HCT116 (cell line): ENCODE measurements around the gene TM9SF1. TPM values are rescaled to one million over a fixed set of nuclear protein-coding genes. Genes with fewer than 3 reads are reported as not detected.

ENCODE experiments used
- ATAC-seq: fragments of 200-7000 bp; cut with Tn5 transposase; 2 replicates; pipeline ENCODE4 v1.9.1; 2020; ENCODE audit warnings: mild to moderate bottlenecking, moderate library complexity
- BruUV-seq: library from RNA; stranded (reverse); fragments of 400-500 nt; replicated peaks from 2 replicates; lab custom pipeline; 2021; lab: Mats Ljungman, UMichigan
- CTCF ChIA-PET: fragments of 300-600 bp; sonication (Branson Sonifier 250); formaldehyde crosslinking; loops from one replicate; lab custom pipeline; 2021; ENCODE audit warnings: antibody characterized with exemption; lab: Charles Lee
- POLR2A ChIA-PET: fragments of 300-600, 350-600 bp; sonication (Branson Sonifier 250); formaldehyde crosslinking; loops from one replicate; lab custom pipeline; 2021; ENCODE audit warnings: antibody characterized with exemption; lab: Charles Lee
- RAD21 ChIA-PET, 2 experiments: fragments of 300-600 bp; sonication (Branson Sonifier 250); formaldehyde crosslinking; loops; one replicate each; lab custom pipeline; 2023; ENCODE audit warnings: low total read pairs in 2 of 2; ENCODE audit not compliant: uncharacterized antibody in 2 of 2, unreplicated experiment in 2 of 2, low non-redundant PET in 1 of 2; lab: Charles Lee
- DNase-seq: peaks from one replicate; pipeline ENCODE4 v3.0.0-alpha.2; 2010; ENCODE audit warnings: low read depth, low spot score
- H2AFZ ChIP-seq: fragments of 200-600 bp; shearing (Covaris generic), sonication (generic); 2 replicates; pipeline ENCODE4 v1.6.1; 2017; ENCODE audit warnings: low read depth, mixed run types, mixed read lengths, antibody characterized with exemption, low read length; ENCODE audit not compliant: poor library complexity, severe bottlenecking
- H3K27ac ChIP-seq: 2 replicates; pipeline ENCODE4 v1.5.1; 2012; ENCODE audit warnings: low read depth, low read length
- H3K27me3 ChIP-seq: fragments of 200-600 bp; sonication (generic); 2 replicates; pipeline ENCODE4 v1.6.1; 2016; ENCODE audit warnings: mixed run types, low read length, mixed read lengths; ENCODE audit not compliant: insufficient read depth
- H3K36me3 ChIP-seq, 2 experiments: fragments of 200-500 bp in 1 of 2; fragments of 200-600 bp in 1 of 2; sonication (Bioruptor generic) in 1 of 2; sonication (generic) in 1 of 2; 2 replicates each; pipeline versions ENCODE4 v1.5.1 to v1.6.1; 2014 to 2016; ENCODE audit warnings: low read length in 2 of 2, inconsistent platforms in 1 of 2, mixed read lengths in 1 of 2, mixed run types in 1 of 2; ENCODE audit not compliant: insufficient read depth in 2 of 2, control insufficient read depth in 1 of 2
- H3K4me1 ChIP-seq, 2 experiments: fragments of 200-600 bp in 1 of 2; sonication (generic) in 1 of 2; 2 replicates each; pipeline versions ENCODE4 v1.5.1 to v1.6.1; 2012 to 2017; ENCODE audit warnings: low read length in 2 of 2, inconsistent platforms in 1 of 2, mild to moderate bottlenecking in 1 of 2, mixed read lengths in 1 of 2, mixed run types in 1 of 2, moderate library complexity in 1 of 2; ENCODE audit not compliant: insufficient read depth in 2 of 2, control insufficient read depth in 1 of 2
- H3K4me2 ChIP-seq: fragments of 200-600 bp; sonication (generic); 2 replicates; pipeline ENCODE4 v1.6.1; 2017; ENCODE audit warnings: mixed run types, low read length, mixed read lengths
- H3K4me3 ChIP-seq, 2 experiments: fragments of 200-600 bp in 1 of 2; sonication (generic) in 1 of 2; replicated peaks in 1 of 2; 2 replicates each; pipeline ENCODE4 v1.5.1; 2011 to 2016; ENCODE audit warnings: low read length in 2 of 2, control low read depth in 1 of 2, low read depth in 1 of 2, mild to moderate bottlenecking in 1 of 2, mixed read lengths in 1 of 2, mixed run types in 1 of 2
- H3K79me2 ChIP-seq: fragments of 200-600 bp; sonication (generic); 2 replicates; pipeline ENCODE4 v1.6.1; 2017; ENCODE audit warnings: mild to moderate bottlenecking, mixed run types, low read length, moderate library complexity, mixed read lengths; ENCODE audit not compliant: insufficient read depth
- H3K9ac ChIP-seq: fragments of 200-600 bp; sonication (generic); 2 replicates; pipeline ENCODE4 v1.6.1; 2016; ENCODE audit warnings: low read length, mixed read lengths
- H3K9me2 ChIP-seq: fragments of 200-600 bp; sonication (generic), shearing (Covaris generic); 2 replicates; pipeline ENCODE4 v1.6.1; 2017; ENCODE audit warnings: mixed run types, mild to moderate bottlenecking, moderate library complexity; ENCODE audit not compliant: insufficient read depth
- H3K9me3 ChIP-seq, 2 experiments: fragments of 200-500 bp in 1 of 2; fragments of 200-600 bp in 1 of 2; sonication (Bioruptor generic) in 1 of 2; sonication (generic) in 1 of 2; 2 replicates each; pipeline ENCODE4 v1.6.1; 2014 to 2017; ENCODE audit warnings: low read length in 2 of 2, mixed read lengths in 2 of 2, inconsistent platforms in 1 of 2, low read depth in 1 of 2, mild to moderate bottlenecking in 1 of 2, mixed run types in 1 of 2, moderate library complexity in 1 of 2; ENCODE audit not compliant: control insufficient read depth in 1 of 2, insufficient read depth in 1 of 2
- H4K20me1 ChIP-seq: fragments of 200-600 bp; sonication (generic), shearing (Covaris generic); 2 replicates; pipeline ENCODE4 v1.6.1; 2017; ENCODE audit warnings: mixed run types, mild to moderate bottlenecking, moderate library complexity; ENCODE audit not compliant: insufficient read depth
- CTCF ChIP-seq, 3 experiments: fragments of 200-600 bp in 1 of 3; sonication (generic) in 1 of 3; IDR thresholded peaks in 2 of 3; conservative IDR thresholded peaks in 1 of 3; 2 replicates each; pipeline ENCODE4 v1.5.1; 2012 to 2017; ENCODE audit warnings: low read depth in 2 of 3, low read length in 2 of 3, antibody characterized with exemption in 1 of 3, borderline replicate concordance in 1 of 3, control low read depth in 1 of 3, mild to moderate bottlenecking in 1 of 3, mixed read lengths in 1 of 3, mixed run types in 1 of 3, moderate library complexity in 1 of 3; ENCODE audit not compliant: insufficient read depth in 1 of 3
- ELF1 ChIP-seq: IDR thresholded peaks from 2 replicates; pipeline ENCODE4 v1.6.1; 2012; ENCODE audit warnings: low read depth, borderline replicate concordance
- FOSL1 ChIP-seq: IDR thresholded peaks from 2 replicates; pipeline ENCODE4 v1.6.1; 2012; ENCODE audit warnings: low read depth
- JUND ChIP-seq: IDR thresholded peaks from 2 replicates; pipeline ENCODE4 v1.6.1; 2012
- MAX ChIP-seq: IDR thresholded peaks from 2 replicates; pipeline ENCODE4 v1.6.1; 2012
- POLR2A ChIP-seq: IDR thresholded peaks from 2 replicates; pipeline ENCODE4 v1.7.0; 2011; ENCODE audit warnings: borderline replicate concordance; ENCODE audit not compliant: insufficient read depth, insufficient read length; ENCODE audit errors: extremely low read depth
- REST ChIP-seq: IDR thresholded peaks from 2 replicates; pipeline ENCODE4 v1.6.1; 2012; ENCODE audit warnings: low read depth
- YY1 ChIP-seq: IDR thresholded peaks from 2 replicates; pipeline ENCODE4 v1.6.1; 2011; ENCODE audit warnings: low read length, low read depth, moderate library complexity, mild to moderate bottlenecking; ENCODE audit not compliant: insufficient replicate concordance; ENCODE audit errors: extremely low read depth
- ZBTB33 ChIP-seq: IDR thresholded peaks from 2 replicates; pipeline ENCODE4 v1.6.1; 2011; ENCODE audit warnings: mild to moderate bottlenecking, low read length, moderate library complexity; ENCODE audit not compliant: insufficient replicate concordance; ENCODE audit errors: extremely low read depth
- intact Hi-C: fragments of 100-400 bp; cut with micrococcal nuclease; formaldehyde crosslinking; loops from 2 replicates; pipeline ENCODE4 v1.10.0; 2022
- total RNA-seq: library from RNA; stranded (reverse); gene quantifications from one replicate; pipeline ENCODE4 v1.2.1, GENCODE V29; 2021; ENCODE audit not compliant: unreplicated experiment

TM9SF1 gene
- total RNA-seq, 1 experiment from 2014 or later: 35.2 TPM

DNA sequence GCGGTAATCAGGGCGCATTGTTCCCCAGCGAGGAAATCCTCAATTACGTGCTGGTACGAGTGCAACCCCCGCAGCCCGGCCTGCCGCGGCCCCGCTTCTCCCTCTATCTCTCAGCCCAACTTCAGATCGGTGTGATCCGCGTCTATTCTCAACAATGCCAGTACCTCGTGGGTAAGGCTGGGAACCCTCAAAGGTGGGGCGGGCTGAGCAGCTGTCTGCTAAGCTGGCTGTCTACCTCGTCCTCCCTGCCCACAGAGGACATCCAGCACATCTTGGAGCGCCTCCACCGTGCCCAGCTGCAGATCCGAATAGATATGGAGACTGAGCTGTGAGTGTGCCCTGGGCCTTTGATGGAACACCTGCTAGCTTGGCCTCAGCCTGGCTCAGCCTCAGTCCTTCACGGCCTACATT is 22.4 kb downstream of the TM9SF1 start:
- ChIA-PET CTCF (interaction anchor here (0.8 kb wide), 1 partner anchor 12 kb away, joined by 3 read pairs; the partner anchor contains the start of gene IRF9), POLR2A (no interaction called here), RAD21 (no interaction called here)
- Histone ChIP-seq H3K4me3 (no peak overlapping the region), H3K79me2 (no peaks in the 10 kb centered on the region), H4K20me1 (no peaks in the 10 kb centered on the region), H3K4me2 (no peak overlapping the region), H3K9me2 (no peaks in the 10 kb centered on the region), H2AFZ (no peak overlapping the region), H3K27ac (no peak overlapping the region), H3K4me1 (no peaks in the 10 kb centered on the region), H3K9me3 (no peaks in the 10 kb centered on the region), H3K9ac (no peak overlapping the region), H3K27me3 (no peaks in the 10 kb centered on the region), H3K36me3 (no peaks in the 10 kb centered on the region)
- intact Hi-C loops: no loop called here
- TF ChIP-seq ELF1: no peak
- TF ChIP-seq JUND: no peak
- TF ChIP-seq MAX: no peak
- no peak for TF ChIP-seq POLR2A
- no peak for TF ChIP-seq YY1
- no peak for TF ChIP-seq REST
- no peak for TF ChIP-seq FOSL1
- TF ChIP-seq ZBTB33: no peak
- TF ChIP-seq CTCF (IDR thresholded peaks at IDR 0.05 in 2 of 3, conservative IDR thresholded peaks at IDR 0.05 in 1 of 3; ENCODE audit: borderline replicate concordance in 1 of 3, insufficient read depth in 1 of 3, low read depth in 2 of 3, low read length in 2 of 3): no peak
- ATAC-seq: no peak
- no TSS peak for BruUV-seq
- no peak for DNase-seq
